Stimulated activated CD4-positive, alpha-beta T cell treated with anti-CD3 and anti-CD28 coated beads, Interleukin-12 subunit alpha, Interleukin-12 subunit beta, amount 100 ng/mL, for 48 hours (primary cell): ENCODE results near the gene AHCYL1.

Experiments
- DNase-seq, 3 donors: peaks; one replicate each; pipeline ENCODE4 v3.0.0-alpha.2; 2020; ENCODE audit warnings: low read depth in 2 of 3, low spot score in 1 of 3

AHCYL1 gene

GRCh38 chr1:110034451-110035235, 50.1 kb downstream of the AHCYL1 start, which contains the start of gene STRIP1:
Gene STRIP1 (plus strand): TSS chr1:110034624. CDS start chr1:110034638, 14 bp downstream.
- peak; percentile 85 to 86 (median 86) for DNase-seq

- no peak for DNase-seq
These were observed 50.7 kb downstream of the AHCYL1 start for GRCh38 chr1:110035236-110035752.

- DNase-seq, result no peak
These were observed 53.7 kb downstream of the AHCYL1 start for GRCh38 chr1:110038271-110038670.

DNA sequence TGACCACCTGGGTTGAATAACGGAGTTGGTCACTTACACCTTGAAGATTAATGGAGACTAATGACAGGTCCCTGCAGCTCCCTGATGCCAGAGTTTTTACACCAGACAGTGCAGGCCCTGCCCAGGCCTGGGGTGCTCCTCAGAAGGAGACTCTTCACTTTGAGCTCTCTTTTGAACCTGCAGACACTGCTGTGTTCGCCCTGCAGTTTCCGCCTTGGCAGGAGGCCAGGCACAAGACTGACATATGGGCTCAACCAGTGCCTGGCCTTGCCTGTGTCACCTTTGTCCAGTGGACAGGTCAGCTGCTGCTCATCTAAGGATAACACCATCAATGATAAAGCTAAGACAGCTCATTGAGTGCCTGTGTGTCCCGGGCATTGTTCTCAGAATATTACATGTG, 55.1 kb downstream of the AHCYL1 start:
- no peak for DNase-seq

DNA sequence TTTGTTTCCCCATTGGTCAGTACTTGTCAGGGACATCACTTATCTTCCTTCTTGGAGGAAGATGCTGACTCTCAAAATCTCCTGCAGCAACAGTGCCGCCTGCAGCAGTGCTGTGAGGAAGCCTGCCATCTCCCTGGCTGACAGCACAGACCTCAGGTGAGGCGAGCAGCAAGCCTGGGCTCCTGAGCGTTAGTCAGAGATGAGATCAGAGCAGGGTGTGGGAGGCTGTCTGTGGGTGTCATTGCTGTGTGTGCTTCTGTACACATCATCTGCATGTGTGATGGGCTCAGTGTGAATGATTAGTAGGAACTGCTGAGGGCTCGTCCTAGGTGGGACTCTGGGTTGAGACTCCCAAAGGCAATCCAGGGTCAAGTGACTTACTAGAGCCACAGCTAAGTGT, 56.0 kb downstream of the AHCYL1 start:
- no peak for DNase-seq

DNA sequence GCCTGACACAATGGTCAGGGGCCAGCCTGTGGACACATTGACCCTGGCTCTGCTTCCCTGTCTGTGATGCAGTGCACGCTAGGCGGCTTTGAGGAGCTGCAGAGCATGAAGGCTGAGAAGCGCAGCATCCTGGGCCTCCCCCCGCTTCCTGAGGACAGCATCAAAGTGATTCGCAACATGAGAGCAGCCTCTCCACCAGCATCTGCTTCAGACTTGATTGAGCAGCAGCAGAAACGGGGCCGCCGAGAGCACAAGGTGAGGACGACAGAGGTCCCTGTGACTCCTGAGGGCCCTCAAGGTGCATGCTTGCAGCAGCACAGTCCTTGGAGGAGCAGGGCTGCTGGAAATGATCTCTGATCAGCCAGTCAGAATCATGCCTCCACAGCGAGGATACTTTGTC, 58.5 kb downstream of the AHCYL1 start:
- DNase-seq, result no peak

GRCh38 chr1:110047463-110047862, 62.9 kb downstream of the AHCYL1 start:
- no peak for DNase-seq

DNA sequence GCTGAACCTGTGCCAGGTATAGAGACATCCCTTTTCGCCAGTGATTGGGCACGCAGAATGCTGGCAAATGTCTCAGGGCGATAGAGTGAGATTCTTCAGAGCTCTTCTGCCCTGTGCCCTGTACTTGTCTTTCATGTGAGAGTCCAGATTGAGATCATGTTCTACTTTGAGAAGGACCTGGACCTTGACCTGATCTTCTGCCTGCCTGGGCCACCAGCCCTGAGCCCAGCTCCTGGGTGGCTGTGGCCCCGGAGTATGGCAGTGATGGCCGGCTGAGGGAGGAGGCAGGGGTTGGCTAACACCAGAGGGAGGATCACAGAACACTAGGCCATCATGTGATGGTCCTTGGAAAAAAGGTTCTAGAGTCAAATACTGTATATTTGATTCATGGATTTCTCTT, 63.7 kb downstream of the AHCYL1 start:
- no peak for DNase-seq

GRCh38 chr1:110048923-110049601, 64.5 kb downstream of the AHCYL1 start:
- DNase-seq, result no peak

- DNase-seq, result no peak
These were observed 65.4 kb downstream of the AHCYL1 start for GRCh38 chr1:110049801-110050601.

GRCh38 chr1:110050602-110051261, 66.2 kb downstream of the AHCYL1 start:
- DNase-seq, result no peak

GRCh38 chr1:110051262-110051648, 66.7 kb downstream of the AHCYL1 start:
- DNase-seq, result no peak

DNA sequence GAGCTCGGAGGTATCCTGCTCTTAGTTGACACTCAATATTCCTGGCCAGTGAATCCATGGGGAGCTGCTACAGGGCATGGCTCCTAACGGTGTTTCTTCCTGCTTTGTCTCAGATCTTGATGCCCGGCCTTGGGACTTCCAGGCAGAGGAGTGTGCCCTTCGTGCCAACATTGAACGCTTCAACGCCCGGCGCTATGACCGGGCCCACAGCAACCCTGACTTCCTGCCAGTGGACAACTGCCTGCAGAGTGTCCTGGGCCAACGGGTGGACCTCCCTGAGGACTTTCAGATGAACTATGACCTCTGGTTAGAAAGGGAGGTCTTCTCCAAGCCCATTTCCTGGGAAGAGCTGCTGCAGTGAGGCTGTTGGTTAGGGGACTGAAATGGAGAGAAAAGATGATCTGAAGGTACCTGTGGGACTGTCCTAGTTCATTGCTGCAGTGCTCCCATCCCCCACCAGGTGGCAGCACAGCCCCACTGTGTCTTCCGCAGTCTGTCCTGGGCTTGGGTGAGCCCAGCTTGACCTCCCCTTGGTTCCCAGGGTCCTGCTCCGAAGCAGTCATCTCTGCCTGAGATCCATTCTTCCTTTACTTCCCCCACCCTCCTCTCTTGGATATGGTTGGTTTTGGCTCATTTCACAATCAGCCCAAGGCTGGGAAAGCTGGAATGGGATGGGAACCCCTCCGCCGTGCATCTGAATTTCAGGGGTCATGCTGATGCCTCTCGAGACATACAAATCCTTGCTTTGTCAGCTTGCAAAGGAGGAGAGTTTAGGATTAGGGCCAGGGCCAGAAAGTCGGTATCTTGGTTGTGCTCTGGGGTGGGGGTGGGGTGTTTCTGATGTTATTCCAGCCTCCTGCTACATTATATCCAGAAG, 69.2 kb downstream of the AHCYL1 start:
- DNase-seq, result peak; percentile 38 to 72 (median 54)

DNA sequence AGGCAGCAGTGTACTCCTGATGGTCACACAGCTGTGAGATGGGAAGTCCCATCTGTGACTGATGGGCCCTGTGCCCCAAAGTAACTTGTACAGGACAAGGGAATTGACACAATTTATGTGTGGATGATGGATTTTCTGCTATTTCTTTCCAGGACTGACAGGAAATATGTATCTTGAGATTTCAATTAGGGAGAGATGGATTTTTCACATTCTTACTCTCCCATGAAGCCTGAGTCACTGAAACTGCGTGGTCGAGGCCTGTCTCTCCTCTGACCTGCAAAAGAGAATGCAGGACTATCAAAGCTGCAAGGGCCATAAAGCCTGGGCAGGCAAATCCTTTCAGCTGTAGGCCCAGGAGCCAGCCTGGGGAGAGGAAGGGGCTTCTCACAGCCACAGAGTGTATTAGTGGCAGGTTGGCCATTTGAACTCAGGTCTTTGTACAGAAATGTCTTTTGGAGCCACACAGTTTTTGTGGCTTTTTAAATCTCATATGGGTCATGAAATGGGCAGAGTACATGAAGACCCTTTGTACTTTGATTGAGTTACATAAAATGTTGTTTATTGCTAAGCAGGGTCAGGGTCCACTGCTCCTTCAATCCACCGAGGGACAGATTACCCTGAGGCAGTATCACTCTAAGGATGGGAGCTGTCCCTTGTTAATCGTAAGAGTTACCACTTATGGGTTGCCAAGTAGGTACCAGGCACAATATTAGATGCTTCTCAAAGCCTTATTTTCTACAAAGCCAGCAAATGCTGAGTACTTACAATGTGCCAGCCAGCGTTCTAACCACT, 71.1 kb downstream of the AHCYL1 start:
- DNase-seq, result no peak

DNA sequence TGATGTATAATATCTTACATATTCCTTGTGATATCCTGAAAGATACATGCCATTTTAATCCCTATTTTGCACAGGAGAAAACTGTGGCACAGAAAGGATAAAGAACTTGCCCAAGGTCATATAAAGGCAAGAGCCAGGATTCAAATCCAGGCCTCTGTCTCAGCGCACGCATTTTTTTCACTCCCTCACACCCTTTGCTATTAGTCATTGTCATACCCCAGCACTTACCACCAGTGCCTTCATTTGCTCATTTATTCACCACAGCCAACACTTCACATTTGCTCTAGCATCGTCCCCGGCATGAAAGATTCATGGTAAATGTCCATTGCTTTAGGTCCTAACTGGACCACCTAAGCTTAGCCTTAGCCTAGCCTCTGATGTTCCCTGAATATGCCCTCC, 71.7 kb downstream of the AHCYL1 start:
- DNase-seq, result no peak

- no peak for DNase-seq
These were observed 72.2 kb downstream of the AHCYL1 start for GRCh38 chr1:110056776-110057175.

DNA sequence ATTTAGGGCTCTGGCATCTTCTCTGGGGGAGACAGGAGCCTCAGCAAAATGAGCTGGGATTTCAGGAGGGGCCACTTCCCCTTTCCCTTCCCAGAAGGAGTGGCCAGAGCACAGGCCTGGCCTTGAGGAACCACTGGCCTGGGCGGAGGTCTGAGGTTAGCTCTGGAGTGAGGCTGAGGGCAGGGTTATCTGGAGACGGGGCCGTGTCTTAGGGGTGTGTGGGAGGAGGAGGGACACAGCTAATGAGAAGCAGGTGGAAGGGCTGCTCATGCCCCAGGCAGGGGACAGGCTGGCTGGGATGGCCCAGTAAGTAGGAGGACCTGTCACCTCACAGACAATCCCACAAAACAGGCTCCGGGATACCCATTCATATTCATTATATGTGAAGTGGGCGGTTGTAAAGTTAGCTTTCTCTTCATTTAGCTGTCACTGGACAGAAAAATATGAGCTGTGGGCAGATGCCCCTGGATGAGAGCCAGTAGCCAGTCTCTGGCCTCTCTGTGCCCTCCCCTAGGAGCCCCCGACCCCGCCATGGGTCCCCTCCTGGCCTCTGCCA, 73.5 kb downstream of the AHCYL1 start:
- DNase-seq, result no peak

DNA sequence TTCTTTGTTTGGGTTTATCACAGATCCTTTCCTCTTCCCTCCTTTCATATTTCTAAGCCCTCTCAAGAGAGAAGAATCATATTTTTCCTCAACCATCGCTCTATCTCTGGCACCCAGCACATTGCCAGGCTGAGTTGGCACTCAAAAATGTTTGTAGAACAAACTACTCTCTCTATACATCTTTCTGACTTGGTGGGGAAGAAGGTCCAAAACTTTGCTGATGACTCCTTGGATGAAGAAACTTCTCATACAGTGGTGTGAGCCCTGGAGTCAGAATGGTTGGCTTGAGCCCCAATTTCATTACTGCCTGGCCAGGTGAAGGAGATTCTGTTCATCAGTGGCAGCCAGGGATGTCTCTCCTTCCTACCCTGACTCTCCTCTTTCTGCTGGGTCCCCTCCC, 74.0 kb downstream of the AHCYL1 start:
- DNase-seq, result no peak
